Cardiac fibroblast (primary cell): ENCODE results near the gene CD19.
"Not testable (repeated sequence)": the region's sequence is repeated elsewhere in the genome, so short reads cannot be mapped to it uniquely, and the experiment has no call there.

Source experiments
- DNase-seq, 2 donors: peaks; one replicate each; pipeline versions ENCODE4 v3.0.0 to v3.0.0-alpha.2; 2010; ENCODE audit warnings: low read depth in 2 of 2
- H3K4me3 ChIP-seq, 2 donors: replicated peaks in 1 of 2; 1 replicate in 1 of 2; 2 replicates in 1 of 2; pipeline ENCODE4 v1.5.1; 2011; ENCODE audit warnings: low read depth in 2 of 2, low read length in 2 of 2, mild to moderate bottlenecking in 2 of 2, moderate library complexity in 1 of 2
- CTCF ChIP-seq: IDR thresholded peaks from one replicate; pipeline ENCODE4 v1.5.1; 2011; ENCODE audit warnings: low read depth, mild to moderate bottlenecking, low read length, inconsistent platforms

Gene CD19

GRCh38 chr16:28933171-28933570 is 1.4 kb downstream of the CD19 start:
- H3K4me3 ChIP-seq = no peak overlapping the region
- TF ChIP-seq CTCF = no peak
- no peak for DNase-seq

GRCh38 chr16:28935346-28935745 is 3.6 kb downstream of the CD19 start:
- TF ChIP-seq CTCF = no peak
- H3K4me3 ChIP-seq = no peak overlapping the region
- peak in 1 of 2 donors; percentile 28 for DNase-seq

GRCh38 chr16:28935924-28936783 is 4.4 kb downstream of the CD19 start:
- no peak for TF ChIP-seq CTCF

GRCh38 chr16:28936784-28937155 is 5.0 kb downstream of the CD19 start:
- no peak for TF ChIP-seq CTCF
- no peak overlapping the region for H3K4me3 ChIP-seq
- DNase-seq = no peak

More at GRCh38 chr16:28935924-28936783, 4.4 kb downstream of the CD19 start:
- peak overlapping the region; percentile 11 to 14 for H3K4me3 ChIP-seq
- peak; percentile 77 to 81 for DNase-seq

GRCh38 chr16:28937222-28937876 is 5.6 kb downstream of the CD19 start:
- H3K4me3 ChIP-seq = no peak overlapping the region
- DNase-seq = no peak
- no peak for TF ChIP-seq CTCF

GRCh38 chr16:28938721-28939120 is 7.0 kb downstream of the CD19 start:
- TF ChIP-seq CTCF = no peak
- H3K4me3 ChIP-seq = no peak overlapping the region

GRCh38 chr16:28939825-28940224 is 8.1 kb downstream of the CD19 start:
- not testable (repeated sequence) for DNase-seq, H3K4me3 ChIP-seq

More at GRCh38 chr16:28938721-28939120, 7.0 kb downstream of the CD19 start:
- DNase-seq = no peak
